22Rv1 (cell line): ENCODE data around the gene RASSF1.

Source experiments
- H3K27ac ChIP-seq: fragments of 450-650 bp; 2 replicates; pipeline ENCODE4 v1.5.1; 2017
- CTCF ChIP-seq: fragments of 450-650 bp; IDR thresholded peaks from 2 replicates; pipeline ENCODE4 v1.5.1; 2017; ENCODE audit warnings: mild to moderate bottlenecking
- ZFX ChIP-seq: fragments of 450-650 bp; IDR thresholded peaks from 2 replicates; pipeline ENCODE4 v1.6.1; 2017; ENCODE audit warnings: antibody characterized with exemption, borderline replicate concordance

Gene RASSF1

GRCh38 chr3:50341996-50342650 is 1.5 kb upstream of the RASSF1 start:
- no peak overlapping the region for H3K27ac ChIP-seq
- TF ChIP-seq ZFX: no peak
- no peak for TF ChIP-seq CTCF

- TF ChIP-seq CTCF: no peak
- no peak for TF ChIP-seq ZFX
- H3K27ac ChIP-seq: no peak overlapping the region
These were observed 901 bp upstream of the RASSF1 start for GRCh38 chr3:50341537-50341936.

- TF ChIP-seq ZFX (no peak), CTCF (no peak)
- H3K27ac ChIP-seq: no peak overlapping the region
These were observed 539 bp downstream of the RASSF1 start for GRCh38 chr3:50340147-50340447.

GRCh38 chr3:50339485-50340146 is 1.0 kb downstream of the RASSF1 start:
- no peak overlapping the region for H3K27ac ChIP-seq
- TF ChIP-seq CTCF (no peak), ZFX (no peak)

- TF ChIP-seq CTCF (no peak), ZFX (no peak)
- peak overlapping the region; percentile 90; the same call in 1 of the 2 replicates for H3K27ac ChIP-seq
These were observed 1.7 kb downstream of the RASSF1 start for GRCh38 chr3:50338965-50339364.

- H3K27ac ChIP-seq: peak overlapping the region; percentile 90
- TF ChIP-seq CTCF (no peak), ZFX (no peak)
These were observed 3.3 kb downstream of the RASSF1 start for GRCh38 chr3:50337175-50337861.
